Testis (tissue), 2 donors: ENCODE results near the gene TRIM75.
"Not testable (repeated sequence)": the region's sequence is repeated elsewhere in the genome, so short reads cannot be mapped to it uniquely, and the experiment has no call there.

ENCODE experiments used
- CTCF ChIP-seq, 3 experiments: fragments of 450-650 bp in 2 of 3; fragments of 200-600 bp in 1 of 3; sonication (generic) in 1 of 3; IDR thresholded peaks; one replicate each; pipeline ENCODE4 v1.5.1; 2016 to 2019; ENCODE audit warnings: antibody characterized with exemption in 3 of 3, mild to moderate bottlenecking in 2 of 3, moderate library complexity in 1 of 3
- POLR2A ChIP-seq: fragments of 450-650 bp; IDR thresholded peaks from one replicate; pipeline ENCODE4 v1.6.1; 2017; ENCODE audit warnings: antibody characterized with exemption, mild to moderate bottlenecking, moderate library complexity

GRCh38 chr4:165084787-165085186 is 31.1 kb downstream of the TRIM75 start:
- not testable (repeated sequence) for TF ChIP-seq CTCF (IDR thresholded peaks at IDR 0.05); POLR2A
